Testis (tissue), 3 donors: ENCODE data around the gene RAD9A. TPM values are rescaled to one million over a fixed set of nuclear protein-coding genes. Genes with fewer than 3 reads are reported as not detected.

Experiments
- DNase-seq: peaks from one replicate; pipeline ENCODE4 v3.0.0-alpha.2; 2019
- H3K27ac ChIP-seq, 2 donors: fragments of 200-600 bp; sonication (generic); one replicate each; pipeline ENCODE4 v1.5.1; 2019
- H3K27me3 ChIP-seq: fragments of 200-600 bp; sonication (generic); one replicate; pipeline ENCODE4 v1.5.1; 2019
- H3K36me3 ChIP-seq: fragments of 200-600 bp; sonication (generic); one replicate; pipeline ENCODE4 v1.5.1; 2017; ENCODE audit warnings: low read depth; ENCODE audit errors: missing control alignments
- H3K4me1 ChIP-seq: fragments of 200-600 bp; sonication (generic); one replicate; pipeline ENCODE4 v1.5.1; 2019
- H3K4me3 ChIP-seq, 2 donors: fragments of 200-600 bp; sonication (generic); one replicate each; pipeline ENCODE4 v1.5.1; 2017 to 2019
- H3K9me3 ChIP-seq: fragments of 200-600 bp; sonication (generic); one replicate; pipeline ENCODE4 v1.5.1; 2017
- POLR2A ChIP-seq: fragments of 450-650 bp; IDR thresholded peaks from one replicate; pipeline ENCODE4 v1.6.1; 2017; ENCODE audit warnings: antibody characterized with exemption, mild to moderate bottlenecking, moderate library complexity
- WGBS, 2 donors: methylation state at CpG; one replicate each; pipeline ENCODE4 v1.1.5; 2018; 5-methylcytosine and 5-hydroxymethylcytosine counted together
- intact Hi-C: fragments of 100-400 bp; cut with DNase I; formaldehyde crosslinking; loops from one replicate; pipeline ENCODE4 v1.15.1; 2023; ENCODE audit warnings: low total_unique reads
- polyA plus RNA-seq: library from polyadenylated mRNA; stranded (reverse); fragments of 350-450 nt; fragmentation: Illumina TruSeq; extraction: RNeasy Lipid Tissue Mini Kit (QIAGEN cat#74804); gene quantifications from one replicate; pipeline ENCODE4 v1.2.3, GENCODE V29; 2014; ENCODE audit warnings: low read depth, low replicate concordance; ENCODE audit not compliant: insufficient read depth
- total RNA-seq, 2 donors: library from RNA; depleted of rRNA; stranded (reverse); fragments of >200 nt; gene quantifications; one replicate each; pipeline ENCODE4 v1.2.3, GENCODE V29; 2016
- TF ChIP-seq, protein P1 (sequence below), 3 experiments: fragments of 450-650 bp in 2 of 3; fragments of 200-600 bp in 1 of 3; sonication (generic) in 1 of 3; IDR thresholded peaks; one replicate each; pipeline ENCODE4 v1.5.1; 2016 to 2019; ENCODE audit warnings: antibody characterized with exemption in 3 of 3, mild to moderate bottlenecking in 2 of 3, moderate library complexity in 1 of 3

The RAD9A gene
- total and polyA plus RNA-seq, 3 donors from 2014 or later = 25.7 to 46.2 (median 35.8) TPM

DNA sequence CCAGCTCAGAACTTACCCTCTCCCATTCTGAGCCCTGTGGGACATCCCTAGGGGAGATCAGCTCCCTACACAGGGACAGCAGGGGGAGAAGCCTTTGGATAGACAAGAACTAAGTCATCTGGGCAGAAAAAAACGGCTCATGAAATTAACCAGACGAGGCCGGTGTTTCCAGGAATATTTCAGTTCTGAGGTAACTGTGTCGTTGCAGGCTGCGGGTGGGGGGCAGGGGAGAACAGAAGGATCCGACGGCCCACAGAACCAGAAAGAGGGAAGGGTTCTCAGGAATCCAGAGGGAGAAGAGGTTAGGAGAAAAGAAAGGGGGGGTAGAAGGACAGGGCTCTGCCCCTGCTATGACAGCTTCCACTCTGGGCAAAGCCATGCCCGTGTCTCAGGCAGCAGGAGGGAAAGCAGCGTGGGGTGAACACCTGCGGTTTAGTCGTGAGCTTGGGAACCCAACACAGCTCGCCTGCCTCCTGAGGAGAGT, 21.9 kb upstream of the RAD9A start:
- no peak overlapping the region for H3K4me3 ChIP-seq
- no peaks in the 10 kb centered on the region for H3K9me3 ChIP-seq
- H3K27me3 ChIP-seq = no peaks in the 10 kb centered on the region
- no peak for TF ChIP-seq POLR2A
- TF ChIP-seq, protein P1, sequence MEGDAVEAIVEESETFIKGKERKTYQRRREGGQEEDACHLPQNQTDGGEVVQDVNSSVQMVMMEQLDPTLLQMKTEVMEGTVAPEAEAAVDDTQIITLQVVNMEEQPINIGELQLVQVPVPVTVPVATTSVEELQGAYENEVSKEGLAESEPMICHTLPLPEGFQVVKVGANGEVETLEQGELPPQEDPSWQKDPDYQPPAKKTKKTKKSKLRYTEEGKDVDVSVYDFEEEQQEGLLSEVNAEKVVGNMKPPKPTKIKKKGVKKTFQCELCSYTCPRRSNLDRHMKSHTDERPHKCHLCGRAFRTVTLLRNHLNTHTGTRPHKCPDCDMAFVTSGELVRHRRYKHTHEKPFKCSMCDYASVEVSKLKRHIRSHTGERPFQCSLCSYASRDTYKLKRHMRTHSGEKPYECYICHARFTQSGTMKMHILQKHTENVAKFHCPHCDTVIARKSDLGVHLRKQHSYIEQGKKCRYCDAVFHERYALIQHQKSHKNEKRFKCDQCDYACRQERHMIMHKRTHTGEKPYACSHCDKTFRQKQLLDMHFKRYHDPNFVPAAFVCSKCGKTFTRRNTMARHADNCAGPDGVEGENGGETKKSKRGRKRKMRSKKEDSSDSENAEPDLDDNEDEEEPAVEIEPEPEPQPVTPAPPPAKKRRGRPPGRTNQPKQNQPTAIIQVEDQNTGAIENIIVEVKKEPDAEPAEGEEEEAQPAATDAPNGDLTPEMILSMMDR (IDR thresholded peaks at IDR 0.05) = no peak
- peak overlapping the region in 1 of 2 donors; percentile 18 for H3K27ac ChIP-seq
- intact Hi-C loops = no loop called here
- DNase-seq = no peak
- peaks cover 41% of the 10 kb centered on the region for H3K4me1 ChIP-seq
- 63 to 73% methylated on average over 12 of the region's 12 CpGs for WGBS, 2 donors
- no peaks in the 10 kb centered on the region for H3K36me3 ChIP-seq

DNA sequence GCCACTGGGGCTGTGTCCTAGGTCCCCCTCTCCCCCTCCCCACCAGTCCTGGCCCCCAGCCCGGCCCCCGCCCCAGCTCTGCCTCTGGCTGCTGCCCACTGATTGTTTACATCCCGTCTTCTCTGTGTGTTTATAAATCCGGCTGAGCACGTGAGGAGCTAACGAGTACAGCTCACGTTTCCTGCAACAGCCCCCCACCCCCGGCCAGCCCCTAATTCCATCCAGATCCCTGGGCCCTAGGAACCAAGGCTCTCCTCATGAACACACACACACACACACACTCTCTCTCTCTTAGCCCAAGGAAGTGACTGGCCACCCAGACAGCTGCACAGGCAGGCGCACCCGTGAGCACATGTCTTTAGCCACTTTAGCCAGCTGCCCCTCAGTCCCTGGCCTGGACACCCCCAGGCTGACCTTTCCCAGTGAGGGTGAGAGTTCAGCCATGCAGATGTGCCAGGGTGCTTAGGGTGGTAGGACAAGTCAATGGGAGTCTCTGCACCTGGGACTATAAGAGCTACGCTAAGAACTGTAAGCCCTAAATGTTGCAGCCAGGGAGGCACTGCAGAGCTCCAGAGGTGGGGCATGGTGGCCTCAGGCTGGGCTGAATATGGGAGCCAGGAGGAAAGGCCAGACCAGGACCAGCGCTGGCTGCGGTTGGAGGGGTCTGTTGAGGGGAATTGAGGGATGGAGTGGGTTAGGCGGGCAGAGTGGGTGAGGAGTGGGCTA, 21.3 kb upstream of the RAD9A start:
- Histone ChIP-seq H3K36me3 (no peaks in the 10 kb centered on the region), H3K9me3 (no peaks in the 10 kb centered on the region), H3K27ac (peak overlapping the region in 1 of 2 donors; percentile 18), H3K4me3 (no peak overlapping the region), H3K27me3 (no peaks in the 10 kb centered on the region), H3K4me1 (peaks cover 41% of the 10 kb centered on the region)
- DNase-seq = no peak
- intact Hi-C loops = no loop called here
- WGBS, 2 donors = 61 to 66% methylated on average over 11 to 13 of the region's 14 CpGs
- no peak for TF ChIP-seq POLR2A
- TF ChIP-seq, protein P1 (IDR thresholded peaks at IDR 0.05) = no peak

DNA sequence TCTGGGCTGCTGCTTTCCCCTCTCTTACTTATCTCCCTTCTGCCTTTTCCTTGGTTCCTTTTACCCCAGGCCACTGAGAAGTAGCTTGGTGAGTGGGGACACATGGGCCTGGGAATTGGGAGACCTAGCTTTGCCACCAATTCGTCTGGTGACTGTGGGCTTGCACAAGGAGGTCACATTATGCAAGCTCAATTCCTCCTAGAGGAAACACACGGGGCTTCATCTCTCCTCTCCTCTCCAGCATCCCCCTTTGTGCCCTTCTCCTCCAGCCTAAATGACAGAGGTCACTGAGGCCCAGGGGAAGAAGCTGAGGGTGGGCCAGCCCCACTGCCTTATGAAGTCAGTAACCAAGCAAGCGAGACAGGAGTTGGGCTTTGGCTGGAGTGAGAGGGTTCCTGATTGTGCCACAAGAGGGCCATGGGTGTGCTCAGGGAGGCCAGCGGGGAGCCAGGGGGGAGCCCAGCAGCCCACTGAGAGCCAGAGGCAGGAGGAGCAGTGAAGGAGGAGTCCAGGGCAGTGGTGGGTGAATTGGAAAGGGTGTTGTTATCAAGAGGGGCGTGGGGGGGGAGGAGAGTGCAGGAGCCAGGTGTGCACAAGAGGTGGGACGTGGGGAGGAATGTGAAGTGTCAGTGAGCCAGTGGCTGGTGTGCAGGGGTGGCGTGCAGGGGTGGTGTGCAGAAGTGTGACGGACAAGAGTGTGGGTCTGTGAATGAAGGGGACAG, 20.4 kb upstream of the RAD9A start:
- Histone ChIP-seq H3K27me3 (no peaks in the 10 kb centered on the region), H3K9me3 (no peaks in the 10 kb centered on the region), H3K27ac (no peak overlapping the region), H3K4me1 (peaks cover 36% of the 10 kb centered on the region), H3K4me3 (no peak overlapping the region), H3K36me3 (no peaks in the 10 kb centered on the region)
- TF ChIP-seq, protein P1 (IDR thresholded peaks at IDR 0.05) = peak; percentile 11 to 29 (median 16)
- no peak for TF ChIP-seq POLR2A
- intact Hi-C loops = no loop called here
- no peak for DNase-seq
- 48 to 55% methylated on average over 7 to 8 of the region's 8 CpGs for WGBS, 2 donors

DNA sequence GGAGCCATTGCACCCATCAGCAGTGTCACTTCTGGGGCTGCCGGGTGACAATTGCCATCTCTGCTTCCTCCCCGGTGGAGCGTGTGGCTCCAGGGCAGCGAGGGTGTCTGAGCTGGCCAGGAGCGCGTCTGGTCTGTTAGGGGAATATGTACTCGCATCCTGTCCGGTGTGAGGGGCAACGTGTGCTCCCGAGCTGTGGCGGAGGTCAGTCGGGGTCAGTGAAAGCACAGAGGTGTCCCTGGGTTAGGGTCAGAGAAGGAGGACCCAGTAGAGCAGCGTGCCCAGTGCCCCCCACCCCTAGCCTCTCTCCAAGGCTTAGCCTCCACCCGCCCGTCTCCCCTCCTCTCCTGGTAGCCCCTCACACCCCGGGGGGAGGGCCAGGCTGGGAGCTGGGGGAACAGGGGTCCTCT, 19.9 kb upstream of the RAD9A start:
- Histone ChIP-seq H3K27ac (peak overlapping the region in 1 of 2 donors; percentile 91), H3K36me3 (no peaks in the 10 kb centered on the region), H3K27me3 (no peaks in the 10 kb centered on the region), H3K4me3 (peak overlapping the region; percentile 64 to 69), H3K9me3 (no peaks in the 10 kb centered on the region), H3K4me1 (peaks cover 31% of the 10 kb centered on the region)
- DNase-seq = no peak
- WGBS, 2 donors = 6 to 8% methylated on average over 6 to 14 of the region's 16 CpGs
- intact Hi-C loops = no loop called here
- TF ChIP-seq, protein P1 (IDR thresholded peaks at IDR 0.05) = no peak
- no peak for TF ChIP-seq POLR2A
